ENCODE measurements around the gene SERINC5. TPM values are rescaled to one million over a fixed set of nuclear protein-coding genes. Genes with fewer than 3 reads are reported as not detected.

Gene SERINC5
- total RNA-seq, 1 experiment from 2014 or later, result 128 TPM

DNA sequence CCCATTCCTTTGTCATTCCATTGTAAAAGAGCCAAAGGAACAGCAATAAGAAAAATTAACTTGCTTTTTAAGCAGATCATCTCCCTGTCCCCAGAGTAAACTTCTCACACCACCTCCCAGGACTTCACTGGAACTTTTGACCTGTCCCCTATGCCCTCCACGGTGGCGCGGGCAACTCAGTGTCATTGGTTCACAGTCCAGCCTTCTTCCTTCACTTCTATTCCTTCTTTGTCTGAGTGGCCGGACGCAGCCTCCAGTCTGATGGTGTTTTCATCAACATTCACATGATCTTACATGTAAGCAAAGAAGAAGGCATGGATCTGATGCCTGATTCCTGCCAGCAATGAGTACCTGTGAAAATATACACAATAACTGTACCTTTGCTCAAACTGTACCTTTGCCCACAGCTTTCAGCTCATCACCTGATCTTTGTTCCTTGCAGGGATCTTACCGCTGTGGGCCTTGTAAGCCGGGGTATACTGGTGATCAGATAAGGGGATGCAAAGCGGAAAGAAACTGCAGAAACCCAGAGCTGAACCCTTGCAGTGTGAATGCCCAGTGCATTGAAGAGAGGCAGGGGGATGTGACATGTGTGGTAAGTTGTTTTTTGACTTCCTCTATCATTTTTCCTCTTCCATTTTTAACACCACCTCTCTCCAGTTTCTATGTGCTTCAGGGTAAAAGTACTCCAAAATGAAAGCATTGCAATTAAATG is 188.2 kb downstream of the SERINC5 start:
- TF ChIP-seq, protein P1, sequence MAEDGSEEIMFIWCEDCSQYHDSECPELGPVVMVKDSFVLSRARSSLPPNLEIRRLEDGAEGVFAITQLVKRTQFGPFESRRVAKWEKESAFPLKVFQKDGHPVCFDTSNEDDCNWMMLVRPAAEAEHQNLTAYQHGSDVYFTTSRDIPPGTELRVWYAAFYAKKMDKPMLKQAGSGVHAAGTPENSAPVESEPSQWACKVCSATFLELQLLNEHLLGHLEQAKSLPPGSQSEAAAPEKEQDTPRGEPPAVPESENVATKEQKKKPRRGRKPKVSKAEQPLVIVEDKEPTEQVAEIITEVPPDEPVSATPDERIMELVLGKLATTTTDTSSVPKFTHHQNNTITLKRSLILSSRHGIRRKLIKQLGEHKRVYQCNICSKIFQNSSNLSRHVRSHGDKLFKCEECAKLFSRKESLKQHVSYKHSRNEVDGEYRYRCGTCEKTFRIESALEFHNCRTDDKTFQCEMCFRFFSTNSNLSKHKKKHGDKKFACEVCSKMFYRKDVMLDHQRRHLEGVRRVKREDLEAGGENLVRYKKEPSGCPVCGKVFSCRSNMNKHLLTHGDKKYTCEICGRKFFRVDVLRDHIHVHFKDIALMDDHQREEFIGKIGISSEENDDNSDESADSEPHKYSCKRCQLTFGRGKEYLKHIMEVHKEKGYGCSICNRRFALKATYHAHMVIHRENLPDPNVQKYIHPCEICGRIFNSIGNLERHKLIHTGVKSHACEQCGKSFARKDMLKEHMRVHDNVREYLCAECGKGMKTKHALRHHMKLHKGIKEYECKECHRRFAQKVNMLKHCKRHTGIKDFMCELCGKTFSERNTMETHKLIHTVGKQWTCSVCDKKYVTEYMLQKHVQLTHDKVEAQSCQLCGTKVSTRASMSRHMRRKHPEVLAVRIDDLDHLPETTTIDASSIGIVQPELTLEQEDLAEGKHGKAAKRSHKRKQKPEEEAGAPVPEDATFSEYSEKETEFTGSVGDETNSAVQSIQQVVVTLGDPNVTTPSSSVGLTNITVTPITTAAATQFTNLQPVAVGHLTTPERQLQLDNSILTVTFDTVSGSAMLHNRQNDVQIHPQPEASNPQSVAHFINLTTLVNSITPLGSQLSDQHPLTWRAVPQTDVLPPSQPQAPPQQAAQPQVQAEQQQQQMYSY (CRISPR knock-in tag; IDR thresholded peaks at IDR 0.05), result no peak
- TF ChIP-seq ZNF263 (CRISPR knock-in tag; IDR thresholded peaks at IDR 0.05; ENCODE audit: low read depth), result no peak
- no peak for TF ChIP-seq TP53 (CRISPR knock-in tag; IDR thresholded peaks at IDR 0.05)
- no peak for TF ChIP-seq FOXJ3 (CRISPR knock-in tag; IDR thresholded peaks at IDR 0.05; ENCODE audit: borderline replicate concordance)
- TF ChIP-seq, protein P2, sequence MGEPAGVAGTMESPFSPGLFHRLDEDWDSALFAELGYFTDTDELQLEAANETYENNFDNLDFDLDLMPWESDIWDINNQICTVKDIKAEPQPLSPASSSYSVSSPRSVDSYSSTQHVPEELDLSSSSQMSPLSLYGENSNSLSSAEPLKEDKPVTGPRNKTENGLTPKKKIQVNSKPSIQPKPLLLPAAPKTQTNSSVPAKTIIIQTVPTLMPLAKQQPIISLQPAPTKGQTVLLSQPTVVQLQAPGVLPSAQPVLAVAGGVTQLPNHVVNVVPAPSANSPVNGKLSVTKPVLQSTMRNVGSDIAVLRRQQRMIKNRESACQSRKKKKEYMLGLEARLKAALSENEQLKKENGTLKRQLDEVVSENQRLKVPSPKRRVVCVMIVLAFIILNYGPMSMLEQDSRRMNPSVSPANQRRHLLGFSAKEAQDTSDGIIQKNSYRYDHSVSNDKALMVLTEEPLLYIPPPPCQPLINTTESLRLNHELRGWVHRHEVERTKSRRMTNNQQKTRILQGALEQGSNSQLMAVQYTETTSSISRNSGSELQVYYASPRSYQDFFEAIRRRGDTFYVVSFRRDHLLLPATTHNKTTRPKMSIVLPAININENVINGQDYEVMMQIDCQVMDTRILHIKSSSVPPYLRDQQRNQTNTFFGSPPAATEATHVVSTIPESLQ (CRISPR knock-in tag; IDR thresholded peaks at IDR 0.05), result no peak
- TF ChIP-seq, protein P3, sequence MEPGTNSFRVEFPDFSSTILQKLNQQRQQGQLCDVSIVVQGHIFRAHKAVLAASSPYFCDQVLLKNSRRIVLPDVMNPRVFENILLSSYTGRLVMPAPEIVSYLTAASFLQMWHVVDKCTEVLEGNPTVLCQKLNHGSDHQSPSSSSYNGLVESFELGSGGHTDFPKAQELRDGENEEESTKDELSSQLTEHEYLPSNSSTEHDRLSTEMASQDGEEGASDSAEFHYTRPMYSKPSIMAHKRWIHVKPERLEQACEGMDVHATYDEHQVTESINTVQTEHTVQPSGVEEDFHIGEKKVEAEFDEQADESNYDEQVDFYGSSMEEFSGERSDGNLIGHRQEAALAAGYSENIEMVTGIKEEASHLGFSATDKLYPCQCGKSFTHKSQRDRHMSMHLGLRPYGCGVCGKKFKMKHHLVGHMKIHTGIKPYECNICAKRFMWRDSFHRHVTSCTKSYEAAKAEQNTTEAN (CRISPR knock-in tag; IDR thresholded peaks at IDR 0.05), result no peak
- TF ChIP-seq SOX15 (CRISPR knock-in tag; IDR thresholded peaks at IDR 0.05), result no peak
- no peak for TF ChIP-seq NR2C2 (CRISPR knock-in tag; IDR thresholded peaks at IDR 0.05)
- no peak for TF ChIP-seq MXD4 (CRISPR knock-in tag; IDR thresholded peaks at IDR 0.05; ENCODE audit: borderline replicate concordance)
- TF ChIP-seq, protein P4, sequence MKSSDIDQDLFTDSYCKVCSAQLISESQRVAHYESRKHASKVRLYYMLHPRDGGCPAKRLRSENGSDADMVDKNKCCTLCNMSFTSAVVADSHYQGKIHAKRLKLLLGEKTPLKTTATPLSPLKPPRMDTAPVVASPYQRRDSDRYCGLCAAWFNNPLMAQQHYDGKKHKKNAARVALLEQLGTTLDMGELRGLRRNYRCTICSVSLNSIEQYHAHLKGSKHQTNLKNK (CRISPR knock-in tag; IDR thresholded peaks at IDR 0.05), result no peak
- TF ChIP-seq, protein P5, sequence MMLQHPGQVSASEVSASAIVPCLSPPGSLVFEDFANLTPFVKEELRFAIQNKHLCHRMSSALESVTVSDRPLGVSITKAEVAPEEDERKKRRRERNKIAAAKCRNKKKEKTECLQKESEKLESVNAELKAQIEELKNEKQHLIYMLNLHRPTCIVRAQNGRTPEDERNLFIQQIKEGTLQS (CRISPR knock-in tag; conservative IDR thresholded peaks at IDR 0.05), result no peak
- TF ChIP-seq, protein P6, sequence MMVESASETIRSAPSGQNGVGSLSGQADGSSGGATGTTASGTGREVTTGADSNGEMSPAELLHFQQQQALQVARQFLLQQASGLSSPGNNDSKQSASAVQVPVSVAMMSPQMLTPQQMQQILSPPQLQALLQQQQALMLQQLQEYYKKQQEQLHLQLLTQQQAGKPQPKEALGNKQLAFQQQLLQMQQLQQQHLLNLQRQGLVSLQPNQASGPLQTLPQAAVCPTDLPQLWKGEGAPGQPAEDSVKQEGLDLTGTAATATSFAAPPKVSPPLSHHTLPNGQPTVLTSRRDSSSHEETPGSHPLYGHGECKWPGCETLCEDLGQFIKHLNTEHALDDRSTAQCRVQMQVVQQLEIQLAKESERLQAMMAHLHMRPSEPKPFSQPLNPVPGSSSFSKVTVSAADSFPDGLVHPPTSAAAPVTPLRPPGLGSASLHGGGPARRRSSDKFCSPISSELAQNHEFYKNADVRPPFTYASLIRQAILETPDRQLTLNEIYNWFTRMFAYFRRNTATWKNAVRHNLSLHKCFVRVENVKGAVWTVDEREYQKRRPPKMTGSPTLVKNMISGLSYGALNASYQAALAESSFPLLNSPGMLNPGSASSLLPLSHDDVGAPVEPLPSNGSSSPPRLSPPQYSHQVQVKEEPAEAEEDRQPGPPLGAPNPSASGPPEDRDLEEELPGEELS (CRISPR knock-in tag; IDR thresholded peaks at IDR 0.05), result no peak
- TF ChIP-seq FOXP1 (CRISPR knock-in tag; IDR thresholded peaks at IDR 0.05; ENCODE audit: borderline replicate concordance), result no peak
- TF ChIP-seq, protein P7, sequence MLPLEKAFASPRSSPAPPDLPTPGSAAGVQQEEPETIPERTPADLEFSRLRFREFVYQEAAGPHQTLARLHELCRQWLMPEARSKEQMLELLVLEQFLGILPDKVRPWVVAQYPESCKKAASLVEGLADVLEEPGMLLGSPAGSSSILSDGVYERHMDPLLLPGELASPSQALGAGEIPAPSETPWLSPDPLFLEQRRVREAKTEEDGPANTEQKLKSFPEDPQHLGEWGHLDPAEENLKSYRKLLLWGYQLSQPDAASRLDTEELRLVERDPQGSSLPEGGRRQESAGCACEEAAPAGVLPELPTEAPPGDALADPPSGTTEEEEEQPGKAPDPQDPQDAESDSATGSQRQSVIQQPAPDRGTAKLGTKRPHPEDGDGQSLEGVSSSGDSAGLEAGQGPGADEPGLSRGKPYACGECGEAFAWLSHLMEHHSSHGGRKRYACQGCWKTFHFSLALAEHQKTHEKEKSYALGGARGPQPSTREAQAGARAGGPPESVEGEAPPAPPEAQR (CRISPR knock-in tag; IDR thresholded peaks at IDR 0.05), result no peak
- TF ChIP-seq TCF7 (CRISPR knock-in tag; IDR thresholded peaks at IDR 0.05; ENCODE audit: low read depth), result no peak
- TF ChIP-seq, protein P8, sequence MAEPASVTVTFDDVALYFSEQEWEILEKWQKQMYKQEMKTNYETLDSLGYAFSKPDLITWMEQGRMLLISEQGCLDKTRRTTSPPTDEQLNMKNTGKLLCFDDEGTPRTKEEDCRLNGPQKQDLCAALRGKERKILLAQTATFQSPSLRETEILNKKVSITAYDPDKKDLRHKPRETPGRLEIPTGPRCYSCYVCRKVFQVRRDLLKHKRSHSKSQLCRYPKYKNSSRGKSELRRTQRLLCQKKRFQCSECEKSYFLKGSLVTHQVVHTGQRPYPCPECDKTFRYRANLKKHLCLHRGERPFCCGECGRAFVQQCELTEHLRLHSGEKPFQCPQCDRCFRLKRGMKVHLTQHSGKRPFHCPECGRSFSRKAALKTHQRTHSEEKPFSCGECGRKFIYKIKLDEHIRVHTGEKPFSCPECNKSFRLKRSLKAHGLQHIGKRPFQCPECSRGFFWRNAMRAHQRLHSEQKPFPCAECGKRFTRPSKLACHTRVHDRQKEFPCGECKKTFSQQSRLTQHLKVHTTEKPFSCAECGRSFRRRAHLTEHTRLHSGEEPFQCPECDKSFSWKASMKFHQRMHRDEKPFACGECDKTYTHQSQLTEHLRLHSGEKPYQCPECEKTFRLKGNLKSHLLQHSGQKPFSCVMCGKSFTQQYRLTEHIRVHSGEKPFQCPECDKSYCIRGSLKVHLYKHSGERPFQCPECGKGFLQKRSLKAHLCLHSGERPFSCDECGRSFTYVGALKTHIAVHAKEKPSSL (CRISPR knock-in tag; conservative IDR thresholded peaks at IDR 0.05), result no peak
- TF ChIP-seq, protein P9, sequence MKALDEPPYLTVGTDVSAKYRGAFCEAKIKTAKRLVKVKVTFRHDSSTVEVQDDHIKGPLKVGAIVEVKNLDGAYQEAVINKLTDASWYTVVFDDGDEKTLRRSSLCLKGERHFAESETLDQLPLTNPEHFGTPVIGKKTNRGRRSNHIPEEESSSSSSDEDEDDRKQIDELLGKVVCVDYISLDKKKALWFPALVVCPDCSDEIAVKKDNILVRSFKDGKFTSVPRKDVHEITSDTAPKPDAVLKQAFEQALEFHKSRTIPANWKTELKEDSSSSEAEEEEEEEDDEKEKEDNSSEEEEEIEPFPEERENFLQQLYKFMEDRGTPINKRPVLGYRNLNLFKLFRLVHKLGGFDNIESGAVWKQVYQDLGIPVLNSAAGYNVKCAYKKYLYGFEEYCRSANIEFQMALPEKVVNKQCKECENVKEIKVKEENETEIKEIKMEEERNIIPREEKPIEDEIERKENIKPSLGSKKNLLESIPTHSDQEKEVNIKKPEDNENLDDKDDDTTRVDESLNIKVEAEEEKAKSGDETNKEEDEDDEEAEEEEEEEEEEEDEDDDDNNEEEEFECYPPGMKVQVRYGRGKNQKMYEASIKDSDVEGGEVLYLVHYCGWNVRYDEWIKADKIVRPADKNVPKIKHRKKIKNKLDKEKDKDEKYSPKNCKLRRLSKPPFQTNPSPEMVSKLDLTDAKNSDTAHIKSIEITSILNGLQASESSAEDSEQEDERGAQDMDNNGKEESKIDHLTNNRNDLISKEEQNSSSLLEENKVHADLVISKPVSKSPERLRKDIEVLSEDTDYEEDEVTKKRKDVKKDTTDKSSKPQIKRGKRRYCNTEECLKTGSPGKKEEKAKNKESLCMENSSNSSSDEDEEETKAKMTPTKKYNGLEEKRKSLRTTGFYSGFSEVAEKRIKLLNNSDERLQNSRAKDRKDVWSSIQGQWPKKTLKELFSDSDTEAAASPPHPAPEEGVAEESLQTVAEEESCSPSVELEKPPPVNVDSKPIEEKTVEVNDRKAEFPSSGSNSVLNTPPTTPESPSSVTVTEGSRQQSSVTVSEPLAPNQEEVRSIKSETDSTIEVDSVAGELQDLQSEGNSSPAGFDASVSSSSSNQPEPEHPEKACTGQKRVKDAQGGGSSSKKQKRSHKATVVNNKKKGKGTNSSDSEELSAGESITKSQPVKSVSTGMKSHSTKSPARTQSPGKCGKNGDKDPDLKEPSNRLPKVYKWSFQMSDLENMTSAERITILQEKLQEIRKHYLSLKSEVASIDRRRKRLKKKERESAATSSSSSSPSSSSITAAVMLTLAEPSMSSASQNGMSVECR (CRISPR knock-in tag; IDR thresholded peaks at IDR 0.05; ENCODE audit: borderline replicate concordance), result no peak
- no peak for TF ChIP-seq RORB (CRISPR knock-in tag; IDR thresholded peaks at IDR 0.05)
- ChIA-PET CTCF (no interaction called here), POLR2A (no interaction called here)
- H3K9me3 Mint-ChIP-seq, result no peaks in the 10 kb centered on the region
- no peak overlapping the region for H3K4me3 Mint-ChIP-seq
- no peaks in the 10 kb centered on the region for H3K36me3 Mint-ChIP-seq
- no peak for ATAC-seq
- H3K27me3 Mint-ChIP-seq (ENCODE audit: low read depth), result no peaks in the 10 kb centered on the region
- no peak overlapping the region for H3K27ac Mint-ChIP-seq
- DNase-seq (ENCODE audit: low spot score), result no peak
- peaks cover 16% of the 10 kb centered on the region for H3K4me1 Mint-ChIP-seq

Measured in WTC11 (cell line).